Body of pancreas (tissue), 4 donors: ENCODE data around the gene POLE3.

Experiments used
- CTCF ChIP-seq, 7 experiments: fragments of 450-650 bp in 4 of 7; fragments of 200-600 bp in 3 of 7; sonication (generic) in 3 of 7; IDR thresholded peaks; one replicate each; pipeline ENCODE4 v1.5.1; 2016 to 2019; ENCODE audit warnings: antibody characterized with exemption in 7 of 7
- POLR2A ChIP-seq, 3 donors: fragments of 450-650 bp; IDR thresholded peaks; one replicate each; pipeline ENCODE4 v1.6.1; 2016; ENCODE audit warnings: antibody characterized with exemption in 3 of 3, mild to moderate bottlenecking in 2 of 3

DNA sequence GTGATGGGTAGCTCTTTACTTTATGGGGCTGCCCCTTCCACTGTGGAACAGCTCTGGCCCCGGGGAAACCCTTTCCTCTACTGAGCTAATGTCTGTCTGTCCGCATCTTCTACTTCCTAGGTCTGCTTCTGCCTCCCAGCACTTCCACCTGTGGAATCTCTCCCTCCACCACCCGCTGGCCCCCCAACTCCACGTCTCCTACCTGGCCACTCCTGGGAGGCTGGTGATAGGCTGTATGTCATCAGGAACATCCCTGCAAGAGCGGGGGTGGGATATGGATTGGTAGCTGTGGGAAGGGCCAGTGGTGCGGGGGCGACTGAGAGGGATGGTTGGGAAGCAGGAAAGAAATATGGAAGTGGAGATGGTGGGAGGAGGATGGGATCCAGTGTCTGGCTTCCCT is 18.6 kb downstream of the POLE3 start:
- TF ChIP-seq CTCF (IDR thresholded peaks at IDR 0.05) (no peak), POLR2A (IDR thresholded peaks at IDR 0.05) (no peak)
